Neuronal stem cell (in vitro differentiated cells): Measurements from ENCODE around the gene DTX4. TPM values are rescaled to one million over a fixed set of nuclear protein-coding genes. Genes with fewer than 3 reads are reported as not detected.
"Not testable (repeated sequence)": the region's sequence is repeated elsewhere in the genome, so short reads cannot be mapped to it uniquely, and the experiment has no call there.

ENCODE experiments used
- DNase-seq: peaks from one replicate; pipeline ENCODE4 v3.0.0-alpha.2; 2013; ENCODE audit warnings: low spot score
- H2AFZ ChIP-seq: one replicate; pipeline ENCODE4 v1.6.1; 2013; ENCODE audit warnings: mild to moderate bottlenecking, low read length, inconsistent platforms
- H2AK5ac ChIP-seq: 2 replicates; pipeline ENCODE4 v1.6.1; 2013; ENCODE audit warnings: low read depth, mild to moderate bottlenecking, inconsistent platforms, low read length, moderate library complexity, mixed read lengths
- H2BK120ac ChIP-seq: 2 replicates; pipeline ENCODE4 v1.6.1; 2013; ENCODE audit warnings: low read depth, mild to moderate bottlenecking, inconsistent platforms, low read length, moderate library complexity, mixed read lengths
- H2BK12ac ChIP-seq: one replicate; pipeline ENCODE4 v1.6.1; 2013; ENCODE audit warnings: low read length, inconsistent platforms
- H2BK15ac ChIP-seq: 2 replicates; pipeline ENCODE4 v1.6.1; 2013; ENCODE audit warnings: mild to moderate bottlenecking, low read length, inconsistent platforms, mixed read lengths
- H2BK5ac ChIP-seq: one replicate; pipeline ENCODE4 v1.6.1; 2013; ENCODE audit warnings: inconsistent platforms, mild to moderate bottlenecking, low read length, moderate library complexity
- H3K14ac ChIP-seq: one replicate; pipeline ENCODE4 v1.6.1; 2013; ENCODE audit warnings: low read length, inconsistent platforms
- H3K18ac ChIP-seq: 2 replicates; pipeline ENCODE4 v1.6.1; 2013; ENCODE audit warnings: low read length, inconsistent platforms
- H3K23ac ChIP-seq: 2 replicates; pipeline ENCODE4 v1.6.1; 2013; ENCODE audit warnings: low read depth, mild to moderate bottlenecking, mixed read lengths, low read length, inconsistent platforms; ENCODE audit not compliant: poor library complexity
- H3K27ac ChIP-seq: replicated peaks from 3 replicates; pipeline ENCODE4 v1.5.1; 2013; ENCODE audit warnings: low read length, inconsistent platforms
- H3K27me3 ChIP-seq, 3 experiments: 2 replicates each; pipeline ENCODE4 v1.6.1; 2013; ENCODE audit warnings: low read length in 3 of 3, mild to moderate bottlenecking in 2 of 3, inconsistent platforms in 1 of 3, low read depth in 1 of 3, mixed read lengths in 1 of 3, moderate library complexity in 1 of 3; ENCODE audit not compliant: control insufficient read depth in 3 of 3, insufficient read depth in 3 of 3
- H3K36me3 ChIP-seq, 2 donors: replicated peaks in 1 of 2; 2 replicates each; pipeline ENCODE4 v1.6.1; 2013; ENCODE audit warnings: low read length in 2 of 2; ENCODE audit not compliant: control insufficient read depth in 2 of 2, insufficient read depth in 2 of 2
- H3K4ac ChIP-seq: 2 replicates; pipeline ENCODE4 v1.6.1; 2013; ENCODE audit warnings: inconsistent platforms, mild to moderate bottlenecking, low read length, moderate library complexity
- H3K4me1 ChIP-seq, 2 donors: 1 replicate in 1 of 2; 2 replicates in 1 of 2; pipeline ENCODE4 v1.6.1; 2013; ENCODE audit warnings: low read length in 2 of 2, low read depth in 1 of 2; ENCODE audit not compliant: control insufficient read depth in 2 of 2, insufficient read depth in 1 of 2
- H3K4me2 ChIP-seq: one replicate; pipeline ENCODE4 v1.6.1; 2013; ENCODE audit warnings: mild to moderate bottlenecking, low read length, inconsistent platforms; ENCODE audit not compliant: insufficient read depth, poor library complexity, severe bottlenecking
- H3K4me3 ChIP-seq, 2 donors: 2 replicates each; pipeline ENCODE4 v1.5.1; 2013; ENCODE audit warnings: low read length in 2 of 2, mild to moderate bottlenecking in 2 of 2, inconsistent platforms in 1 of 2, moderate library complexity in 1 of 2
- H3K79me1 ChIP-seq: one replicate; pipeline ENCODE4 v1.6.1; 2013; ENCODE audit warnings: low read depth, mild to moderate bottlenecking, inconsistent platforms, low read length, moderate library complexity
- H3K9ac ChIP-seq: one replicate; pipeline ENCODE4 v1.6.1; 2013; ENCODE audit warnings: mild to moderate bottlenecking, low read depth, low read length, inconsistent platforms; ENCODE audit not compliant: poor library complexity
- H3K9me3 ChIP-seq, 2 donors: replicated peaks in 1 of 2; 2 replicates each; pipeline versions ENCODE3 to v1.6.1; 2013; ENCODE audit warnings: low read length in 2 of 2, mild to moderate bottlenecking in 2 of 2, inconsistent platforms in 1 of 2, low read depth in 1 of 2, mixed read lengths in 1 of 2, moderate library complexity in 1 of 2; ENCODE audit not compliant: control insufficient read depth in 2 of 2, insufficient read depth in 1 of 2
- H4K8ac ChIP-seq: one replicate; pipeline ENCODE4 v1.6.1; 2013; ENCODE audit warnings: low read depth, mild to moderate bottlenecking, inconsistent platforms, low read length, moderate library complexity
- H4K91ac ChIP-seq: one replicate; pipeline ENCODE4 v1.6.1; 2013; ENCODE audit warnings: low read length, low read depth, mild to moderate bottlenecking, inconsistent platforms; ENCODE audit not compliant: poor library complexity
- WGBS, 2 donors: extraction: QIAGEN DNeasy Blood & Tissue Kit; methylation state at CpG; one replicate each; pipeline ENCODE4 v1.1.7; 2013; ENCODE audit warnings: missing lambda C conversion rate in 2 of 2, mixed read lengths in 1 of 2; ENCODE audit not compliant: insufficient read length in 2 of 2, insufficient replicate concordance in 1 of 2; ENCODE audit errors: extremely low coverage in 2 of 2; 5-methylcytosine and 5-hydroxymethylcytosine counted together
- polyA plus RNA-seq, 2 experiments: library from polyadenylated mRNA; stranded (reverse); fragments of 200-250 nt; gene quantifications; one replicate each; pipeline ENCODE4 v1.2.3, GENCODE V29; 2013

Gene DTX4
- polyA plus RNA-seq (2013, experiment 1 of 2), result 84.4 TPM
- 84.6 TPM for polyA plus RNA-seq (2013, experiment 2 of 2)

DNA sequence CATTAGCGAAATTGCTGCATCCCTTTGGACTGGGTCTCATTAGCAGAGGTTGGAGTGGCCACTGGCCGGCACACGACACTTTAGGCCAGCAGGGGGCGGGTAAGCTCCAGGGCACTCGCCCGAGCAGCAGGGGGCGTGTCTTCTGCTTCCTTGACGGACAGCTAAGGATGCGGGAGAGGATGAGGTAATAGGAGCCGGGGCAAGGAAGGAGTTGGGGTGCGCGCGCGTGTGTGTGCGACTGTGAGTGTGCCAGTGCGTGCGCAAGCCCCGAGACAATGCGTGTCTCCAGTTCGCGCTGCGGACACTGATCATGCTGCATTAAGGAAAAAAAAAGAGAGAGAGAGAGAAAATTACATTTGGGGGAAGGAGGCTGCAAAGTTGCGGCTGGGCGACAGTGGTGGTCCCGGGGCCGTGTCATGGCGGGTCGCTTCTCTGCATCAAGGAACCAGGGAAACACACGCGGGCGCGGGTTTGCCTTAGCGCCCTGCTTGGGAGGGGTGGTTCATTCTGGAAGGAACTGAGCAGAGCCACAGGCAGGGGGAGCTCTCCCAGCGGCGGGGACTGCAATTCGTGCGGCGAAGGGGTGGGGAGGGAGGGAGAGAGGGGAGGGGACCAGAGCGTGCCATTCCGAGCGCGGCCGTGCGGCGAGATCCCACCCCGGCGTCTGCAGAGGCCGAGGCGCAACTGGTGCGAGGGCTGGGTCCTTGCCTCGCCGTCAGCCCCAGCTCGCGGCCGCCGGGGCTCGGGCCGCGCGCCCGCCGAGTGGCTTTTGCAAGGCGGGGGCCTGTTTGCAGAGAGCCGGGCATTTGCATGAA lies at the start of gene DTX4:
Gene DTX4 (plus strand): TSS at position 625 of the 815 bp plus-strand sequence. CDS start 464 bp downstream, outside the sequence.
- no peaks in the 10 kb centered on the region for H3K27me3 ChIP-seq
- H2AK5ac ChIP-seq, result peak within 1 kb of the TSS; percentile 98
- H3K9me3 ChIP-seq, result peaks cover 0 to 5% of the 10 kb centered on the region in 2 donors
- peak within 1 kb of the TSS; percentile 99 for H3K14ac ChIP-seq
- peak; percentile 93 for DNase-seq
- H3K23ac ChIP-seq, result peak within 1 kb of the TSS; percentile 89
- peak within 1 kb of the TSS; percentile 97 for H3K9ac ChIP-seq
- no peak within 1 kb of the TSS for H3K4ac ChIP-seq
- H2BK12ac ChIP-seq, result peak within 1 kb of the TSS; percentile 98
- peak within 1 kb of the TSS; percentile 82 for H2BK120ac ChIP-seq
- peaks cover 17 to 20% of the 10 kb centered on the region in 2 donors for H3K4me1 ChIP-seq
- H3K79me1 ChIP-seq, result peaks cover 5% of the 10 kb centered on the region
- H4K91ac ChIP-seq, result no peak within 1 kb of the TSS
- H2AFZ ChIP-seq, result peak within 1 kb of the TSS; percentile 89
- peak within 1 kb of the TSS; percentile 86 to 95 for H3K4me3 ChIP-seq
- peak within 1 kb of the TSS; percentile 92 for H3K4me2 ChIP-seq
- H3K27ac ChIP-seq, result peak within 1 kb of the TSS; percentile 89
- H3K18ac ChIP-seq, result peak within 1 kb of the TSS; percentile 99
- H2BK5ac ChIP-seq, result peak within 1 kb of the TSS; percentile 97
- H3K36me3 ChIP-seq, result peaks cover 3 to 21% of the 10 kb centered on the region in 2 donors
- peak within 1 kb of the TSS; percentile 91 for H2BK15ac ChIP-seq
- H4K8ac ChIP-seq, result no peak within 1 kb of the TSS
- WGBS, 2 donors, result no CpG with 5 or more reads among the region's 64 CpGs

DNA sequence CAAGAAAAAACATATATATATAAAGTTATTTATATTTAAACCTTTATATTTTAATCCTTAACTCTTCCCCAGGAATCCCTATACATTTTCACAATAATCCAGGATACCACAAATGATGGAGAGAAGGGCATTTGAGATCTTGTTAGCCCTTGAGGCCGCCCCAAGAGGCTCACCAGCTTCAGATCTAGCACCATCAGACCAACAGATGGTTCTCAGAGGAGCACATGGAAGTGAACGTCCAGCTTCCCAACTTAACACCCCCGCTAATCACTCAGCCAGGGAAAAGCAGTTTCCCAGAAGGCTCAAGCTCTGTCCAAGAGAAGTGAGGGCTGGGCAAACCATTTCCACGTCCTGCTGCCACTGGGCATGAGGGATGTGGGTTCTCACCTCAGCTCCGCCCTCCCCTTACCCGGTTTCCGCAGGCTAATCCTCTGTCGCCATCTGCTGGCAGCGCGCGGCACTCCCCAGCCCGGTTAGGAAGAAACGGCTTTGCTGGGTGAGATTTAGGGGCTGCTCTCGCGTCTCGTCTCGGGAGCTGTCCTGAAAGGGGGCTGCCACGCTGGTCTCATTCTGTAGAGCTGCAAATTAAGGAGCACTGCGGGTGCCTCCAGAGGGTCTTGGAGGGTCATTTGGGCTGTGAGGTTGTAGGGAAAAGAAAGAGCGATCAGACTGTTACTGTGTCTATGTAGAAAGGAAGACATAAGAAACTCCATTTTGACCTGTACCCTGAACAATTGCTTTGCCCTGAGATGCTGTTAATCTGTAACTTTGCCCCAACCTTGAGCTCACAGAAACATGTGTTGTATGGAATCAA lies 36.1 kb upstream of the DTX4 start:
- Histone ChIP-seq H3K36me3 (peaks cover 2 to 5% of the 10 kb centered on the region in 2 donors), H3K14ac (no peak overlapping the region), H3K4ac (no peak overlapping the region), H3K79me1 (no peaks in the 10 kb centered on the region), H2BK15ac (no peak overlapping the region), H3K23ac (no peak overlapping the region), H4K91ac (no peak overlapping the region), H2BK12ac (no peak overlapping the region), H4K8ac (no peak overlapping the region), H3K27me3 (no peaks in the 10 kb centered on the region), H3K9ac (no peak overlapping the region), H3K9me3 (peaks cover 5 to 19% of the 10 kb centered on the region in 2 donors), H3K18ac (no peak overlapping the region), H2AK5ac (no peak overlapping the region), H2BK5ac (no peak overlapping the region), H3K4me1 (no peaks in the 10 kb centered on the region), H2AFZ (peak overlapping the region; percentile 58), H3K4me3 (no peak overlapping the region), H2BK120ac (no peak overlapping the region), H3K27ac (no peak overlapping the region), H3K4me2 (peak overlapping the region; percentile 23)
- no CpG with 5 or more reads among the region's 20 CpGs for WGBS, 2 donors
- peak; percentile 60 for DNase-seq

DNA sequence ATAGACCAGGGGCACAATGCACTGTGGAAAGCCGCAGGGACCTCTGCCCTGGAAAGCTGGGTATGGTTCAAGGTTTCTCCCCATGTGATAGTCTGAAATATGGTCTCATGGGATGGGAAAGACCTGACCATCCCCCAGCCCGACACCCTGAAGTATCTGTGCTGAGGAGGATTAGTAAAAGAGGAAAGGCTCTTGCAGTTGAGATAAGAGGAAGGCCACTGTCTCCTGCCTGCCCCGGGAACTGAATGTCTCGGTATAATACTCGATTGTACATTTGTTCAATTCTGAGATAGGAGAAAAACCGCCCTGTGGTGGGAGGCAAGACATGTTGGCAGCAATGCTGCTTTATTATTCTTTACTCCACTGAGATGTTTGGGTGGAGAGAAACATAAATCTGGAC lies 35.4 kb upstream of the DTX4 start:
- not testable (repeated sequence) for H3K4ac ChIP-seq, H3K36me3 ChIP-seq, H2AK5ac ChIP-seq, H2BK120ac ChIP-seq, H3K9ac ChIP-seq, H2BK15ac ChIP-seq, H3K18ac ChIP-seq, H4K8ac ChIP-seq, H3K4me3 ChIP-seq, H3K4me2 ChIP-seq, H3K27ac ChIP-seq, H4K91ac ChIP-seq, H3K4me1 ChIP-seq, H3K79me1 ChIP-seq, H2BK5ac ChIP-seq, H3K14ac ChIP-seq, H2BK12ac ChIP-seq, H3K23ac ChIP-seq, H3K27me3 ChIP-seq, DNase-seq
- H3K9me3 ChIP-seq, result peaks cover 5 to 12% of the 10 kb centered on the region in 2 donors
- WGBS, 2 donors, result no CpG with 5 or more reads among the region's 6 CpGs
- H2AFZ ChIP-seq, result peak overlapping the region; percentile 58

DNA sequence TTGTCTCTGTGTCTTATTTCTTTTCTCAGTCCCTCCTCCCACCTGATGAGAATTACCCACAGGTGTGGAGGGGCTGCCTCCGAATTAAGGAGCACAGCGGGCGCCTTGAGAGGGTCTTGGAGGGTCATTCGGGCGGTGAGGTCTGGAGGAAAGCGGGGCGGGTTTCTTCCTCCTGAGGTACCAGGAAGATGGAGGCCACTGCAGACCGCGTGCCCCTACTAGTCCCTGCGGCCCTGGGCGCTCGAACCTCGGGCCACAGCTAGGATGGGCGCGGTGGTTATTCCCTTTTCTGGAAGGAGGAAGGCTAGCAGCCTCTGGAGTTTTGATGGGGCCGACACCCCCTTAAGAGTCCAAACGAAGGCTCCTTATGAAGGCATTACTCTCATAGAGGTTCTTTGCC lies 34.7 kb upstream of the DTX4 start:
- Histone ChIP-seq H2AK5ac (no peak overlapping the region), H3K14ac (peak overlapping the region; percentile 38), H2BK5ac (no peak overlapping the region), H2BK120ac (no peak overlapping the region), H3K4me3 (no peak overlapping the region), H4K91ac (no peak overlapping the region), H3K4ac (no peak overlapping the region), H3K79me1 (no peaks in the 10 kb centered on the region), H4K8ac (no peak overlapping the region), H3K27ac (no peak overlapping the region), H3K9me3 (peaks cover under 1 to 6% of the 10 kb centered on the region in 2 donors), H2BK15ac (no peak overlapping the region), H3K36me3 (peaks cover 2 to 5% of the 10 kb centered on the region in 2 donors), H3K27me3 (no peaks in the 10 kb centered on the region), H3K23ac (no peak overlapping the region), H3K18ac (no peak overlapping the region), H2BK12ac (no peak overlapping the region), H3K4me2 (no peak overlapping the region), H3K4me1 (peaks cover 0 to 1% of the 10 kb centered on the region in 2 donors), H2AFZ (no peak overlapping the region), H3K9ac (no peak overlapping the region)
- no CpG with 5 or more reads among the region's 17 CpGs for WGBS, 2 donors
- no peak for DNase-seq
